DOHH2 (cell line): Measurements from ENCODE around the gene MOK.

Source experiments
- H3F3A ChIP-seq: fragments of 200-600 bp; sonication (generic), shearing (Covaris generic); 2 replicates; pipeline ENCODE4 v1.6.0; 2016; ENCODE audit warnings: antibody characterized with exemption, mild to moderate bottlenecking; ENCODE audit not compliant: control insufficient read depth, insufficient read depth
- H3K27ac ChIP-seq: fragments of 200-600 bp; sonication (generic); 2 replicates; pipeline ENCODE4 v1.5.1; 2014; ENCODE audit warnings: low read depth, mild to moderate bottlenecking, low read length, moderate library complexity
- H3K27me3 ChIP-seq: fragments of 200-600 bp; sonication (generic); 2 replicates; pipeline ENCODE4 v1.6.1; 2014; ENCODE audit warnings: mild to moderate bottlenecking, low read length, mixed read lengths; ENCODE audit not compliant: control insufficient read depth
- H3K36me3 ChIP-seq: fragments of 200-600 bp; sonication (generic); 2 replicates; pipeline ENCODE4 v1.6.1; 2014; ENCODE audit warnings: mild to moderate bottlenecking, low read length, moderate library complexity, mixed read lengths; ENCODE audit not compliant: control insufficient read depth
- H3K4me1 ChIP-seq: fragments of 200-600 bp; sonication (generic); 2 replicates; pipeline ENCODE4 v1.6.1; 2014; ENCODE audit warnings: mild to moderate bottlenecking, low read length, mixed read lengths; ENCODE audit not compliant: control insufficient read depth
- H3K4me2 ChIP-seq: fragments of 200-600 bp; sonication (generic); 2 replicates; pipeline ENCODE4 v1.6.0; 2014; ENCODE audit warnings: mild to moderate bottlenecking, low read length, moderate library complexity
- H3K4me3 ChIP-seq: fragments of 200-600 bp; sonication (generic); 2 replicates; pipeline ENCODE4 v1.5.1; 2014; ENCODE audit warnings: mild to moderate bottlenecking, low read length, mixed read lengths
- H3K79me2 ChIP-seq: fragments of 200-600 bp; sonication (generic); 2 replicates; pipeline ENCODE4 v1.6.1; 2014; ENCODE audit warnings: mild to moderate bottlenecking, low read length, mixed read lengths; ENCODE audit not compliant: control insufficient read depth
- H3K9me2 ChIP-seq: fragments of 200-600 bp; sonication (generic); replicated peaks from 2 replicates; pipeline ENCODE4 v1.6.1; 2014; ENCODE audit warnings: mild to moderate bottlenecking, low read length, mixed read lengths; ENCODE audit not compliant: control insufficient read depth
- H3K9me3 ChIP-seq: fragments of 200-600 bp; sonication (generic); 2 replicates; pipeline ENCODE4 v1.6.1; 2014; ENCODE audit warnings: antibody characterized with exemption, low read length, mixed read lengths; ENCODE audit not compliant: control insufficient read depth, insufficient read depth
- H4K20me1 ChIP-seq: fragments of 200-600 bp; sonication (generic); 2 replicates; pipeline ENCODE4 v1.6.0; 2014; ENCODE audit warnings: low read depth, mild to moderate bottlenecking, antibody characterized with exemption, low read length, moderate library complexity; ENCODE audit not compliant: control insufficient read depth, insufficient read depth
- CTCF ChIP-seq: fragments of 200-600 bp; sonication (generic); IDR thresholded peaks from one replicate; pipeline ENCODE4 v1.5.1; 2014; ENCODE audit warnings: antibody characterized with exemption, mild to moderate bottlenecking, low read depth, low read length; ENCODE audit not compliant: poor library complexity, severe bottlenecking
- EZH2phosphoT487 ChIP-seq: fragments of 200-600 bp; sonication (generic); IDR thresholded peaks from 2 replicates; pipeline ENCODE4 v1.6.1; 2017; ENCODE audit warnings: borderline replicate concordance, mild to moderate bottlenecking, antibody characterized with exemption, low read length, moderate library complexity, mixed read lengths

The MOK gene

GRCh38 chr14:102238131-102238530 lies 66.8 kb downstream of the MOK start:
- no peak overlapping the region for H3K27ac ChIP-seq
- H3K36me3 ChIP-seq = no peaks in the 10 kb centered on the region
- no peaks in the 10 kb centered on the region for H3F3A ChIP-seq
- H3K4me2 ChIP-seq = no peak overlapping the region
- H3K4me1 ChIP-seq = peaks cover 9% of the 10 kb centered on the region
- no peaks in the 10 kb centered on the region for H3K9me3 ChIP-seq
- H4K20me1 ChIP-seq = no peaks in the 10 kb centered on the region
- TF ChIP-seq EZH2phosphoT487 = no peak
- no peak for TF ChIP-seq CTCF
- peaks cover 23% of the 10 kb centered on the region for H3K27me3 ChIP-seq
- H3K9me2 ChIP-seq = no peaks in the 10 kb centered on the region
- H3K4me3 ChIP-seq = no peak overlapping the region
- no peaks in the 10 kb centered on the region for H3K79me2 ChIP-seq

GRCh38 chr14:102236026-102236425 lies 68.9 kb downstream of the MOK start:
- Histone ChIP-seq H3K36me3 (no peaks in the 10 kb centered on the region), H3K4me1 (peaks cover 20% of the 10 kb centered on the region), H3K4me2 (no peak overlapping the region), H3K79me2 (no peaks in the 10 kb centered on the region), H4K20me1 (no peaks in the 10 kb centered on the region), H3K27me3 (peaks cover 23% of the 10 kb centered on the region), H3K27ac (no peak overlapping the region), H3K9me2 (no peaks in the 10 kb centered on the region), H3F3A (no peaks in the 10 kb centered on the region), H3K9me3 (no peaks in the 10 kb centered on the region), H3K4me3 (no peak overlapping the region)
- TF ChIP-seq CTCF (no peak), EZH2phosphoT487 (no peak)

- TF ChIP-seq CTCF = peak; percentile 85
- no peak for TF ChIP-seq EZH2phosphoT487
- H3K27ac ChIP-seq = no peak overlapping the region
- no peaks in the 10 kb centered on the region for H3K79me2 ChIP-seq
- no peaks in the 10 kb centered on the region for H4K20me1 ChIP-seq
- H3K9me3 ChIP-seq = no peaks in the 10 kb centered on the region
- peaks cover 23% of the 10 kb centered on the region for H3K27me3 ChIP-seq
- peaks cover 20% of the 10 kb centered on the region for H3K4me1 ChIP-seq
- H3F3A ChIP-seq = no peaks in the 10 kb centered on the region
- H3K9me2 ChIP-seq = no peaks in the 10 kb centered on the region
- H3K4me3 ChIP-seq = peak overlapping the region; percentile 41
- peak overlapping the region; percentile 47 for H3K4me2 ChIP-seq
- no peaks in the 10 kb centered on the region for H3K36me3 ChIP-seq
These were observed 69.6 kb downstream of the MOK start for GRCh38 chr14:102235275-102235897.
